Heart left ventricle (tissue), 13 donors: ENCODE measurements around the gene MSH3.
"Not testable (repeated sequence)": the region's sequence is repeated elsewhere in the genome, so short reads cannot be mapped to it uniquely, and the experiment has no call there.

Source experiments
- CTCF ChIP-seq, 12 donors: fragments of 200-600 bp; sonication (generic) in 4 of 12; IDR thresholded peaks; one replicate each; pipeline versions ENCODE4 v1.5.0 to v1.8.0; 2018 to 2022; ENCODE audit warnings: antibody characterized with exemption in 12 of 12, mild to moderate bottlenecking in 5 of 12
- POLR2A ChIP-seq, 2 donors: fragments of 450-650 bp; IDR thresholded peaks; one replicate each; pipeline ENCODE4 v1.6.1; 2017; ENCODE audit warnings: antibody characterized with exemption in 2 of 2, mild to moderate bottlenecking in 2 of 2, moderate library complexity in 2 of 2
- donor health status: ischemic (EF 13 %, LVEDD 7.1; RV severe dilation, severe dysfunction).
- donor health status: DM: no; HTN: yes; CAD: no.
- donor health status: DM: no; HTN: no; CAD: no.
- donor health status: ischemic (EF 25% LVEDD 6.9; RV normal size, moderate dysfunction).
- donor health status: ischemic (EF 25% LVEDD 5.7; RV mildly dilated, moderate dysfunction).
- donor health status: ischemic (EF 35%, LVEDD 5.7; RV mildly dilated, moderate dysfunction).
- donor health status: nonischemic (EF 11% LVEDD 7.7; RV severe dilation, severe dysfunction).
- donor health status: DM: yes; HTN: yes; CAD: no.
- donor health status: PGD.
- donor health status: ischemic (EF 29% LVEDD 5.4; RV normal size, mild dysfunction).
- donor health status: nonischemic (EF 23%, LVEDD 6.1; RV moderate dilation, normal function).

- TF ChIP-seq CTCF, POLR2A (IDR thresholded peaks at IDR 0.05): not testable (repeated sequence)
Observed at GRCh38 chr5:80841026-80841797, 186.8 kb downstream of the MSH3 start.
